GDM1 (cell line): ENCODE measurements around the gene PLRG1.
A peak's percentile ranks its signal among the peaks of the same experiment; 100 is the strongest.

Experiments
- DNase-seq: peaks from one replicate; lab custom pipeline; 2025; lab: John Stamatoyannopoulos, UW

The PLRG1 gene

DNA sequence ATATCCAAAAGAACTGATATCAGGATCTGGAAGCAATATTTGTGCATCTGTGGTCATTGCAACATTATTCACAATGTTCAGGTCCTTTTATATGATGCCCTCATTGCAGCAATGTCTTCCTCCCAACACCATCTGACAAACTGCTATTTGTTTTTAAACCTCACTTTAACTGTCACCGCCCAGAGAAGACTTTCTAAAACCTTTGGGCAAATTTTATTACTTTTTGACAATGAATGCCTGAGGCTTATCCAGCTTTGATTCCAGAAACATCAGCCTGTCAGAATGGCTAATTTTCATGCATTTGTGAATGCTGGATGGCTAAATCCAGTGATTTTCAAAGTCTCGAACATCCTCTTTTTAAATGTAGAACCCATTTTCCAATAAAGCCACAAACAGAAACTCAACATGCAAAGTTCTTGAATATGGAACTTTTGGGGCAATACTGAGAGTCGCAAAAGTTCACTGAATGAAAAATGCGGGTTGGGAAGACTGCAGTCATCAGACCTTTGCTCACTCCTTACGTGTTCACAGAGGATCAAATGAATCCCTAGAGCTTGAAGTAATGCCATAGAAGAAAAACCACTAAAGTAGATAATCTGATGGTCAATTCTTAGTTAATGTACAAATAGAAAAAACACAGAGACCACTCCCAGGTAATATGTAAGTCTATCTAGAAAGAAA, 23.1 kb upstream of the PLRG1 start:
- no peak for DNase-seq

DNA sequence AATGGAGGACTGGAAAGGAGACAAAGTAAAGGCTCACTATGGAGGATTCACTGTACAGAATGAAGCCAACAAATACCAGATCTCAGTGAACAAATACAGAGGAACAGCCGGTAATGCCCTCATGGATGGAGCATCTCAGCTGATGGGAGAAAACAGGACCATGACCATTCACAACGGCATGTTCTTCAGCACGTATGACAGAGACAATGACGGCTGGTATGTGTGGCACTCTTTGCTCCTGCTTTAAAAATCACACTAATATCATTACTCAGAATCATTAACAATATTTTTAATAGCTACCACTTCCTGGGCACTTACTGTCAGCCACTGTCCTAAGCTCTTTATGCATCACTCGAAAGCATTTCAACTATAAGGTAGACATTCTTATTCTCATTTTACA, 19.4 kb upstream of the PLRG1 start:
- DNase-seq: no peak

DNA sequence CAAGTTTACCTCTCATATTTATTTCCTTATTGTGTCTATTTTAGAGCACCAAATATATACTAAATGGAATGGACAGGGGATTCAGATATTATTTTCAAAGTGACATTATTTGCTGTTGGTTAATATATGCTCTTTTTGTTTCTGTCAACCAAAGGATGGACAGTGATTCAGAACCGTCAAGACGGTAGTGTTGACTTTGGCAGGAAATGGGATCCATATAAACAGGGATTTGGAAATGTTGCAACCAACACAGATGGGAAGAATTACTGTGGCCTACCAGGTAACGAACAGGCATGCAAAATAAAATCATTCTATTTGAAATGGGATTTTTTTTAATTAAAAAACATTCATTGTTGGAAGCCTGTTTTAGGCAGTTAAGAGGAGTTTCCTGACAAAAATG, 18.8 kb upstream of the PLRG1 start:
- DNase-seq: no peak

DNA sequence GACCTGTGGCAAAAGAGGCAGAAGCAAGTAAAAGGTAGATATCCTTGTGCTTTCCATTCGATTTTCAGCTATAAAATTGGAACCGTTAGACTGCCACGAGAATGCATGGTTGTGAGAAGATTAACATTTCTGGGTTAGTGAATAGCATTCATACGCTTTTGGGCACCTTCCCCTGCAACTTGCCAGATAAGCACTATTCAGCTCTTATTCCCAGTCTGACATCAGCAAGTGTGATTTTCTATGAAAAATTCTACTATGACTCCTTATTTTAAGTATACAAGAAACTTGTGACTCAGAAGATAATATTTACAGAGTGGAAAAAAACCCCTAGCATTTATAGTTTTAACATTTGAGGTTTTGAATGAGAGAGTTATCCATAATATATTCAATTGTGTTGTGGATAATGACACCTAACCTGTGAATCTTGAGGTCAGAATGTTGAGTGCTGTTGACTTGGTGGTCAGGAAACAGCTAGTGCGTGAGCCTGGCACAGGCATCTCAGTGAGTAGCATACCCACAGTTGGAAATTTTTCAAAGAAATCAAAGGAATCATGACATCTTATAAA, 16.5 kb upstream of the PLRG1 start:
- no peak for DNase-seq

DNA sequence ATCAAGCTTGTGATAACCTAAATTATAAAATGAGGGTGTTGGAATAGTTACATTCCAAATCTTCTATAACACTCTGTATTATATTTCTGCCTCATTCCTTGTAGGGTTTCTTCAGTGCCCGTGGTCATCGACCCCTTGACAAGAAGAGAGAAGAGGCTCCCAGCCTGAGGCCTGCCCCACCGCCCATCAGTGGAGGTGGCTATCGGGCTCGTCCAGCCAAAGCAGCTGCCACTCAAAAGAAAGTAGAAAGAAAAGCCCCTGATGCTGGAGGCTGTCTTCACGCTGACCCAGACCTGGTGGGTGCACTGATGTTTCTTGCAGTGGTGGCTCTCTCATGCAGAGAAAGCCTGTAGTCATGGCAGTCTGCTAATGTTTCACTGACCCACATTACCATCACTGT, 15.5 kb upstream of the PLRG1 start:
- no peak for DNase-seq

DNA sequence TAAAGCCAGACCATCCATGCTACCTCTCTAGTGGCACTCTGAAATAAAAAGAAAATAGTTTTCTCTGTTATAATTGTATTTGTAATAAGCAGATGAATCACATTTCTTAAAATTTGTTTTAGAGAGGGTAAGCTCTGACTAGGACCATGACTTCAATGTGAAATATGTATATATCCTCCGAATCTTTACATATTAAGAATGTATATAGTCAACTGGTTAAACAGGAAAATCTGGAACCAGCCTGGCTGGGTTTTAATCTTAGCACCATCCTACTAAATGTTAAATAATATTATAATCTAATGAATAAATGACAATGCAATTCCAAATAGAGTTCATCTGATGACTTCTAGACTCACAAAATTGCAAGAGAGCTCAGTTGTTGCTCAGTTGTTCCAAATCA, 14.1 kb upstream of the PLRG1 start:
- no peak for DNase-seq

DNA sequence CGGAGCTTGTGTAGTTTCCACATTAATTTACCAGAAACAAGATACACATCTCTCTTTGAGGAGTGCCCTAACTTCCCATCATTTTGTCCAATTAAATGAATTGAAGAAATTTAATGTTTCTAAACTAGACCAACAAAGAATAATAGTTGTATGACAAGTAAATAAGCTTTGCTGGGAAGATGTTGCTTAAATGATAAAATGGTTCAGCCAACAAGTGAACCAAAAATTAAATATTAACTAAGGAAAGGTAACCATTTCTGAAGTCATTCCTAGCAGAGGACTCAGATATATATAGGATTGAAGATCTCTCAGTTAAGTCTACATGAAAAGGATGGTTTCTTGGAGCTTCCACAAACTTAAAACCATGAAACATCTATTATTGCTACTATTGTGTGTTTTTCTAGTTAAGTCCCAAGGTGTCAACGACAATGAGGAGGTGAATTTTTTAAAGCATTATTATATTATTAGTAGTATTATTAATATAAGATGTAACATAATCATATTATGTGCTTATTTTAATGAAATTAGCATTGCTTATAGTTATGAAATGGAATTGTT, 12.6 kb upstream of the PLRG1 start, which contains the start of gene FGB:
FGB (plus strand) TSS at position 315 of the 558 bp plus-strand sequence; CDS start at position 323, 8 bp downstream.
- DNase-seq: no peak

DNA sequence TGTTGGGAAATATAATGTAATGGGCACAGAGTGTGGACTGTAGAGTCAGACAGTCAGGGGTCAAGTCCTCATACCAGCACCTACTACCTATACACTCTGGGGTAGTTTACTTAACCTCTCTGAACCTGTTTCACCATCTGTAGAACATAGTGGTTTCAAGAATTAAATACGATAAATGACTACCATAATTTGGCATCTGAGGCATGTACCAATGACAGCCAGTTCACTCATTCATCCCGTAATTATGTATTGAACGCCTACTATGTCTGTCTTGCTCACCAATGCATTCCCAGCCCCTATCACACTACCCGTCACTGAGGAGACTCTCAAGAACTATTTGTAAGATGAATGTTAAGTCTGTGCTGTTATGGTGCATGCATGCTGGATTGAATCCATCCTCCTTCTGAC, 10.6 kb upstream of the PLRG1 start:
- DNase-seq: no peak

DNA sequence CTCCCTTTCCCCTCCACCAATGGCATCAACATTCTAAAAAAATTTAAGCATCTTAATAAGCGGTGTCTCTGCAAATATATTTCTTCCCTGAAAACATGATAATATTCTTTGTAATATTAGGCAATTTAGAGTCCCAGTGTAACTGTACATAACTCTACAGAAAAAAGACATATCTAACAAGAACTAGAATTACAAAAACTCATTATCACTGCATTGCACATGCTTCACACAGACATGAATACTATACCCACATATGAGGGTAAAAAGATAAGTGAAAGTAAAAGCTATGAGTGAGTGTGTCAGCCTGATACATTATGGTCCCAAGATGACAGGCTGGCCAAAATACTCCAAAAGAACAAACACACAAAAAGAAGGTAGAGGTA, 10.2 kb upstream of the PLRG1 start:
- DNase-seq: no peak

DNA sequence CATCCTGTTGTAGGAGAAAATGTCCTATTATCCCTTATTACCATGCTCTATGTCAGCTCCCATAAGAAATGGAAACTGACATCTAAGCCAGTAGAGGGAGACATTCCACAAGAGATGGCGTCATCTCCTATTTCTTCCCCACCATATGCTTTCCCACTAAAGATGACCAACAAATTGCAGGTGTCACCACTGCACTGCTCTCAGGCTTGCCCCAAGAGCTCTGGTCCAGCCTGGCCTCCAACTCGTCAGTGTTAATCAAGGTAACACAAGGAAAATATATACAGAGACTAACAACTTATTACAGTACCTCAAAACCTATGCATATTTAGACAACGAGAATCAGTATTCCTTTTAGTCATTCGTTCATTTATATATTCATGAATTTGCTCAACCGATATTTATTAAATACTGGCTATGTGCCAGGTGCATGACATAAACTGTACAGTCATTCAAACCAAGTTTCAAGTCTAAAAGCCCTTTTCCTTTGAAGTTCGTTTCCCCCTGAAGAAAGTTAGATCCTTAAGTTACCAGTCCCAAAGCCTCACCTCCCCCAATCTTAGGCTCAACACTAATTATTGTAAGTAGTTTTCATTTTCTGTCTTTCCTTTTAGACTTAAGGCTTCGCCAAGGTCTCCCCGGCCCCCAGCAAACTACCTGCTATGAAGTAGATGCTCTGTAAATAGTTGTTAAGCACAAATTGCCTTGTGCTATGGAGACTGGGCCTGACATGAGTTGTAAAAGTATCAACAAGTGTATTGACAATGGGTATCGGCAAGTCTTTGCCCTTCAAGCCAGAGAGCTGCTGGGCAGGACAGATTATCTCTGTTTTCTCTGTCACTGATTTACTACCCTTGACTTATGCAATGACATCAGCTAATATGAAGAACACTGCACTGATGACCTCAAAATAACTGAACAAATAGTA, 9.6 kb upstream of the PLRG1 start:
- peak; percentile 16 for DNase-seq

DNA sequence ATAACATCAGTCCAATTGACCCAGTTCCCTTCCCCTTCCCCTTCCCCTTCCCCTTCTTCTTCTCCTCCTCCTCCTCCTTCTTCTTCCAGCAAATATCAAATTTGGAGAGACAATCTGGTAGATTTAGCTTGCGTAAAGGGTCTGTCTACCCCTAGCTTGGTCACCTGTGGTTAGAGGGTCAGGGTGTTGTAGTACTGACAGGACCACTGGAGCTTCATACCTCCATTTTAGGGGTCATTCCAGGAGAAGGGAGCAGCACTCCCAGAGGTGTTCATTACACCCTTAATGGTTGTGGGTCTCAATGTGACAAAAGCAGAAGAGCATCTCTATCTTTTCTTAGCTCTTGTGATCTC, 8.9 kb upstream of the PLRG1 start:
- no peak for DNase-seq

DNA sequence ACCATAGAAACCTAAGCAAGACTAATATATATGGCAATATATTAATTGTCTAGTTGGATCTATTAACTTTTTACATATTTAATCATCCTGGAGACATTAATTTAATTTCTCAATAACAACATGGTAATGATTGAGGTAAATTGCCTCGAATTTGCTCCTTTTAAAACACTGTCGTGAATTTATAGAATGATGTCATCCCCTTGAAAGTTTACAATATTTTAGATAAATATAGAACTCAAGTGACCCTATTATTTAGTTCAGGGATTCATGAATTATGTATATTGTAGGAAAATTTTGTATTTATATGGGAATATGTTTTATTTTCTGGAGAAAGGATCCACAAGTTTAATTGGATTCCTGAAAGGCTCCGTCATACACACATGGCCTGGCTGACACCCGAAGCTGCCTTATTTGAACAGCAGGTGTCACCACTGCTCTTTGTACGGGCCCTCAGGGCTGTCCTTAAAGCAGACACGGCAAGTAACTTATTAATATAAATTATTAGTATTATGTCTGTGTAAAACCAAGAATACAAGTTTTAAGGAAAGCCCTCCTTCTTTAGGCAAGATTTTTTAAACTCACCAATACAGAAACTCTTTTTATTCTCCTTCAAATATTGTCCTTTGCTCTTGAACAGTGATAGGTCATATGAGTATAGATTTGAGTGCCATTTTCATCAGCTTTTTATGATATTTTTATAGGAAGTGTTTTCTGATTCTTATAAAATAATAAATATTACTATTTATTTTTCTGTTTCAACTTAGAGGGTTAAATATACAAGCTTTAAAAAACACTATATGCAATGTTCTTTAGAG, 1.9 kb upstream of the PLRG1 start:
- DNase-seq: peak; percentile 3

DNA sequence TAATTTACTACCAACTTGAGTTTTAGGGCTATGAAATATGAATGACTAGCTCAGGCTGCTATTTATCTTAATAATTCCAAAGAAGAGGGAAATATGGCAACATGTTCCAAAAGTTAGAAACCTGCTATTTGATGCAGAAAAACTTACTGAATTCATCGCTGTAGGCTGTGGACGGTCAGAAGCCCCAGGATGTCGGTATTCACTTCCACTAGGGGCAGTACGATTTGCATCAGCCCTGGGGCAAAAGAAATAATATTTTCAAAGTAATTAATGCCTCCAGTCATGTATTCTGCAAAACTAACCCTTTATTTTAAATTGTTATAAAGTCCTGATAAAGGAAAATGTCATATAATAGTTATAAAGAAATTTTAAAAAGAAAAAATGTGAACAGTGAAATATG, 4.5 kb downstream of the PLRG1 start:
- no peak for DNase-seq

DNA sequence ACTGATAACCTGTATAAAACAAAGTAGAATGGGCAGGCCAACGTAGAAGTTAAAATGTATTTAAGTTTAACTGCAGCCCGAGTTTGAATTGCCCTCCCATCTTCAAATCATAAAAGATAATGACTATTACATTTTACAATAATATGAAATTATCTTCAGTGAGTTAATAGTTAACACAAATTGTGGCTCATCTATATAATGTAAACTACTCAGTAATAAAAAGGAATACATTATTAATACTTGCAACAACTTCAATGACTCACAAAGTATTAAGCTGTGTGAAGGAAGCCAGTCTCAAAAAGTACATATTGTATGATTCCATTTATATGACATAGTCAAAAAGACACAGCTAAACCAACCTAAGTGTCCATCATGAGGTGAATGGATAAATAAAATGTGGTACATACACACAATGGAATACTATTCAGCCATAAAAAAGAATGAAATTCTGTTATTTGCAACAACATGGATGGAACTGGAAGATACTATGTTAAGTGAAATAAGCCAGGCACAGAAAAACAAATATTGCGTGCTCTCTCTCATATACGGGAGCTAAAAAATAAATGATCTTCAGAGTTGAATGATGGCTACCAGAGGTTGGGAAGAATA, 7.8 kb downstream of the PLRG1 start:
- DNase-seq: no peak

DNA sequence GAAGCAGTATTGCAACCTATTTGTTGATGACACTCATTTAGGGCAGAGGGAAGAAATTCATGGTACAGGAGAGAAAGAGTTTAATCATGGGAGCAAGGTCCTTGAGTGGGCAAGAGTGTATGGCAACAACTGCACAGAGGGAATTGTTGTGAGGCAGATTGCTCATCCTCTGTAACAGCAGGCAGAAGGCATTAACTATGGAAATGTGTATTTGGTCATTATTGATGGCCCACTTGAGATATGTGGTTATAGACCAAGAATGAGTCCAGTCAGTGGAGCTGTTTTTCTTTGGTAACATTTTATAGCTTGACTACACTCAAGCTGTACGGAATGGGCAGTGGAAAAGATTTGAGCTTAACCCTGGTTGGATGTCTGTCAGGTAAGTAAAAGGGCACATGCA, 15.9 kb downstream of the PLRG1 start:
- no peak for DNase-seq

DNA sequence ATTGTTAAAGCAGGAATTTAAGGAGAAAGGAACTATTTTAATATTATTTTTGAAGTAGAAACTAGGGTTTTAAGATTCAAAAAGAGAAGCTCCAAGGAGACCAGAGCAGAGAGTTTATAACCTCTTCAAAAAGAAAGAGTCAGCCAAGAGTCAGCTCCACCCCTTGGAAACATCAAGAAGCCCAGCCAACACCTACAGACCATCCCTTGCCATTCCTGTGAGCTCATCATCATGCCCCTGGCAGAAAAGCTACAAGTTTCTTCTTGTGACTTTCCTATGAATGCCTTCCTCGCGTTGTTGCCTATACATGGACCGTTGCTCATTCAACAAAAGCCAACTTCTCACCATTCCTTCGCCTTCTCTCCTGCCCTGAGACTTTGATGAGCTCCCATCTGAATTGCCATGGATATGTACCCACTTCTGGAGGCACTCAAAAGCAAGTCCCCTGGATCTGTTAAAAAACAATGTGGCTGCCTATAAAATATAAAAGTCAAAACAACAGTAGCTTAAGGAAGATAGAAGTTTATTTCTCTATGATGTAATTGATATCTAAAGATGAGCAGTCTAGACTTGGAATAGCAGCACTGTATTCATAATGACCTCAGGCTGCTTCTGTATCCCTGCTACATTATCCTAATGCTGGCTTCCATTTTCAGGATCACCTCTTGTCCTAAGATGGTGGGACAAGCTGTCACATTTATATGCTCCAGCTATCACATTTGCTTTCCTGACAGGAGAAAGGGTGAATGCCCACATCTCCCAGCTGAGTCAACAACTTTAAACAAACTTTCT, 20.3 kb downstream of the PLRG1 start:
- DNase-seq: no peak

DNA sequence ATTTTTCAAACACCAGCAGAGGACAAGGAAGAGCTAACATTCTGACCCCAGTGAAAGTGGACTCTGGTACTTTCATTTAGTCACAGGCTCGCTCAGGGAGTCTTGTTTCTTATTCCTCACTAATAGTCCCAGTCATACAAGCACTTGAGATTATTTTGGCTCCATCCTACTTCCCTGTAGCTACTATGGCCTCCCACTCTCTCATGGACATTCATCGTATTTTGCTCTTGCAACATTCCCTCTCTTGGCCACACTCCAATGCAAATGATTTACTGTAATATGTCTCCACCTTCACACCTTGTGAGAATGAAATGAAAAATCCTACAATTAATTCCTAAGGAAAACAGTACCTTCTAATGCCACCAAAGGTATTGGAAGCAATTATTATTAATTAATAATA, 21.3 kb downstream of the PLRG1 start:
- DNase-seq: no peak

DNA sequence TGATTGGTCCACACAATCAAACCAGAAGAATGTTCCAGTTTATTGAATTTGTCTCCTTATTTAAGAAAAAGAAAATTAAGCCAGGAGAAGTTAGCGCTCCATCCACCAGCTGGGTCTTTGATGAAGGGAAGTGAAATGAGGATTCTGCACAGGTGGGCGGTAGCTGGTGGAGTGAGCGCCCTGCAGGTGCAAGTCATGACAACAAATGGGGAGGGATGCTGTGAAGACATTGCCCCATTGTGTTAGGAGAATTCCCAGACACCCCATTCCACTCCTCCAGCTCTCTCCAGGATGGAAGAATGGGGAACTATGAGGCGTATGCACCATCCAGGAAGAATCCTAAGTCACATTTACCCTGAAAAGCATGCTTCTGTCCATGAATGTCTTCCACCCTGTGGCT, 22.9 kb downstream of the PLRG1 start:
- no peak for DNase-seq

DNA sequence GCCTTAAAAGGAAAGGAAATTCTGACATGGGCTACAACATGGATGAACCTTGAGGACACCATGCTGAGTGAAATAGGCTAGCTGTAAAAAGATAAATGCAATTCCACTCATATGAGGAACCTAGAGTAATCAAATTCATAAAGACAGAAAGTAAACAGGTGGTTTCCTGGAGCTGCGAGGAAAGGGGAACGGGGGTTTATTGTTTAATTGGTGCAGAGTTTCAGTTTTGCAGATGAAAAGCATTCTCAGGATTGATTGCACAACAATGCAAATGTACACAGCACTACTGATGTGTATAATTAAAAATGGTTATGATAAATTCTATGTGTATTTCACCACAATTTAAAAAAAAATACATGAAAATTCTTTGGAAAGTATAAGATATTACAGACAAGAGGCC, 24.0 kb downstream of the PLRG1 start:
- DNase-seq: no peak

DNA sequence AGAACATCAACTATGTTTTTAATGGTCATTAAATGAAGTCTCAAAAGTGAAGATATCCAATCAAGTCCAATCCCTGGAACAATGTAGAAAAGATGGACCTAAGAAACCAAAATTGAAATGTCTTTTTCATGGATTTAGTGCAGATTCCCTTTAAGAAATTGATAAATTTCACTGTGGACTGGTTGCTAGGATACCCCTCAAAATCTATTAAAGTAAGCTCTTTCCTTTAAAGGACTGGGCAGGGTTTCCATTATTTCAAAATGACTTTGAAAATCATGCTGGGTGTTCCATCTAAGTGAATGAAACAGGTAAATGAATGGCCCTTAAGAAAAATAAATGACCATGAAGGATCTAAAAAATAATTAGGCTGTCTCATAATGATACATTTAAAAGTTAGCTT, 28.6 kb downstream of the PLRG1 start:
- DNase-seq: no peak

DNA sequence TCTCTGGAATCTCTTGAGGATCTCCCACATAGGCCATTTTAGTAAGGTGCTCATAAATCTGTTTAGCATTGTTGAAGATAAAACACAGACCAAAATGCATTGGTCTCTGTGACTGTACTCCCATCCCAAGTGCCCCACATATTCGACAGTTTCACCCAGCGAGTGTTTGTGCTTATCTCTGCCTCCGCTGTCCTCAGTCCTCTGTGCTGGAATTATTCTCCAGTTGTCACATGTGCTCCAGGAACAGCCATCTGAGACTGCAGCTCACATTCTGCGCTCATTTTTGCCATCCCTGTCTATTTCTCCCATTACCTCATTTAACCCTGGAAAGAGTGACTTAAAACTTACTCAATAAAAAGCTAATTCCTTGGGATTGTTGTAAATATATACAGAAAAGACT, 31.0 kb downstream of the PLRG1 start:
- DNase-seq: no peak
